Esophagus muscularis mucosa (tissue), 3 donors: ENCODE measurements around the gene ASB2.

ENCODE experiments used
- CTCF ChIP-seq, 3 experiments: fragments of 200-600 bp in 2 of 3; fragments of 450-650 bp in 1 of 3; sonication (generic) in 2 of 3; IDR thresholded peaks; one replicate each; pipeline ENCODE4 v1.5.1; 2017 to 2019; ENCODE audit warnings: antibody characterized with exemption in 3 of 3, mild to moderate bottlenecking in 2 of 3, moderate library complexity in 1 of 3
- POLR2A ChIP-seq: fragments of 450-650 bp; IDR thresholded peaks from one replicate; pipeline ENCODE4 v1.6.1; 2017; ENCODE audit warnings: antibody characterized with exemption, moderate library complexity, mild to moderate bottlenecking, low read depth
- POLR2AphosphoS5 ChIP-seq, 2 donors: sonication (generic); formaldehyde crosslinking; IDR thresholded peaks; one replicate each; pipeline ENCODE4 v1.6.1; 2017; ENCODE audit warnings: antibody characterized with exemption in 2 of 2

DNA sequence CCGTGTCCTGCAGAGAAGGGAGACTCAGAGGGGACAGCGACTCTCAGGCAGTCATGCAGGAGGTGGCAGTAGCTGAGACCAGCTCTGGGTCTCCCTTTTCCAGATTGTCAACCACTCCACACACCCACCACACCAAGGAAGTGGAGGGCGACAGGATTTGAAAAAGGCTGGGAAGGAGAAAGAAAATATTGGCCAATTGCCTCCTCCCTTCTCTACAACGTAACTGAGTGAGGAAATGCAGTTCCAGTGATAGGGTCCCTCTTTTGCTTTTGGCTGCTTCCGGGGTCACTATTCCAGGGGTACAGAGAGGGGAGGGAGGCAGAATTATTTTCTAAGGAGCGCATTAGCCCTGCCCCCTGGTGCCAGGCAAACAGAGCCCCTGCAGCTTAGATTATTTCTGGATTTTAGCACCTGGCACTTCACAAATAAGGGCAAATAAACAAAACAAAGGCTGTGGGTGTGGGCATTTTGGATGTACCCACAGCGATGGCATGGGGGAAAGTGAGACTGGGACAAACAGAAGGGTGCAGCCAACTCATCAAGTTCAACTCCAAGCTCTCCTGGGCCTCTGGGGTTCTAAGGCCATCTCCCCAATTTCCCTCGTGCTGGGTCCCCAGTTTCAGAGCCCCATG is 20.4 kb downstream of the ASB2 start:
- TF ChIP-seq CTCF (IDR thresholded peaks at IDR 0.05): no peak
- no peak for TF ChIP-seq POLR2AphosphoS5 (IDR thresholded peaks at IDR 0.05)
- no peak for TF ChIP-seq POLR2A
